PC-3 (cell line): ENCODE results near the gene LELP1. TPM values are rescaled to one million over a fixed set of nuclear protein-coding genes. Genes with fewer than 3 reads are reported as not detected.

ENCODE experiments used
- ATAC-seq: fragments of 200-7000 bp; cut with Tn5 transposase; 2 replicates; pipeline ENCODE4 v1.9.1; 2020; ENCODE audit warnings: mild to moderate bottlenecking, moderate library complexity
- BruUV-seq: library from RNA; stranded (reverse); fragments of 400-500 nt; replicated peaks from 2 replicates; lab custom pipeline; 2021; lab: Mats Ljungman, UMichigan
- CTCF ChIA-PET: fragments of 300-600 bp; sonication (Branson Sonifier 250); formaldehyde crosslinking; loops from one replicate; lab custom pipeline; 2022; ENCODE audit warnings: antibody characterized with exemption; lab: Charles Lee
- POLR2A ChIA-PET: fragments of 300-600 bp; sonication (Branson Sonifier 250); formaldehyde crosslinking; loops from one replicate; lab custom pipeline; 2022; ENCODE audit warnings: antibody characterized with exemption; ENCODE audit not compliant: unreplicated experiment; lab: Charles Lee
- DNase-seq: peaks from one replicate; pipeline ENCODE4 v3.0.0-alpha.2; 2015
- H2AFZ ChIP-seq: fragments of 300-600 bp; sonication (generic); 2 replicates; pipeline ENCODE4 v1.6.0; 2016; ENCODE audit warnings: antibody characterized with exemption, low read length
- H3F3A ChIP-seq: fragments of 300-600 bp; sonication (generic); one replicate; pipeline ENCODE4 v1.6.0; 2017; ENCODE audit warnings: antibody characterized with exemption, low read length, control low read depth, mild to moderate bottlenecking; ENCODE audit not compliant: unreplicated experiment
- H3K27ac ChIP-seq: fragments of 300-600 bp; sonication (generic); 2 replicates; pipeline ENCODE4 v1.5.1; 2016; ENCODE audit warnings: mild to moderate bottlenecking, low read length
- H3K27me3 ChIP-seq: fragments of 300-600 bp; sonication (generic); 2 replicates; pipeline ENCODE4 v1.6.1; 2016; ENCODE audit warnings: low read length, mixed read lengths
- H3K36me3 ChIP-seq: fragments of 300-600 bp; sonication (generic); 2 replicates; pipeline ENCODE4 v1.6.1; 2016; ENCODE audit warnings: low read depth, mixed run types, low read length, mixed read lengths
- H3K4me1 ChIP-seq: fragments of 300-600 bp; sonication (generic); 2 replicates; pipeline ENCODE4 v1.5.1; 2016; ENCODE audit warnings: low read length; ENCODE audit not compliant: insufficient read depth
- H3K4me2 ChIP-seq: fragments of 300-600 bp; sonication (generic); 2 replicates; pipeline ENCODE4 v1.6.0; 2016; ENCODE audit warnings: low read length
- H3K4me3 ChIP-seq: fragments of 300-600 bp; sonication (generic); 2 replicates; pipeline ENCODE4 v1.5.1; 2016; ENCODE audit warnings: mild to moderate bottlenecking, low read length, mixed read lengths
- H3K79me2 ChIP-seq: fragments of 300-600 bp; sonication (generic); 2 replicates; pipeline ENCODE4 v1.6.1; 2017; ENCODE audit warnings: low read length, mixed read lengths
- H3K9ac ChIP-seq: fragments of 300-600 bp; sonication (generic); 2 replicates; pipeline ENCODE4 v1.6.0; 2016; ENCODE audit warnings: mild to moderate bottlenecking, low read length
- H3K9me2 ChIP-seq: fragments of 300-600 bp; sonication (generic); replicated peaks from 2 replicates; pipeline ENCODE4 v1.6.1; 2016; ENCODE audit warnings: mixed run types, low read length, mixed read lengths
- H3K9me3 ChIP-seq: fragments of 300-600 bp; sonication (generic); 2 replicates; pipeline ENCODE4 v1.6.1; 2016; ENCODE audit warnings: low read length, mixed read lengths
- H4K20me1 ChIP-seq: fragments of 300-600 bp; sonication (generic); 2 replicates; pipeline ENCODE4 v1.6.1; 2016; ENCODE audit warnings: low read length, mixed read lengths
- CTCF ChIP-seq: fragments of 300-600 bp; sonication (generic); conservative IDR thresholded peaks from 2 replicates; pipeline ENCODE4 v1.5.1; 2017; ENCODE audit warnings: antibody characterized with exemption, low read depth, mild to moderate bottlenecking, low read length
- EZH2 ChIP-seq: fragments of 300-600 bp; sonication (generic); IDR thresholded peaks from one replicate; pipeline ENCODE4 v1.6.1; 2017; ENCODE audit warnings: antibody characterized with exemption, mild to moderate bottlenecking, low read length; ENCODE audit not compliant: unreplicated experiment
- EZH2phosphoT487 ChIP-seq: fragments of 300-600 bp; sonication (generic); IDR thresholded peaks from 2 replicates; pipeline ENCODE4 v1.6.1; 2018; ENCODE audit warnings: mild to moderate bottlenecking, antibody characterized with exemption, low read length, borderline replicate concordance
- intact Hi-C: fragments of 100-400 bp; cut with micrococcal nuclease; formaldehyde crosslinking; loops from 2 replicates; pipeline ENCODE4 v1.9.0; 2023
- total RNA-seq: library from RNA; depleted of rRNA; stranded (reverse); fragments of >200 nt; gene quantifications from 2 replicates; pipeline ENCODE4 v1.2.3, GENCODE V29; 2014

The LELP1 gene
- total RNA-seq, 1 experiment from 2014 or later = not detected

DNA sequence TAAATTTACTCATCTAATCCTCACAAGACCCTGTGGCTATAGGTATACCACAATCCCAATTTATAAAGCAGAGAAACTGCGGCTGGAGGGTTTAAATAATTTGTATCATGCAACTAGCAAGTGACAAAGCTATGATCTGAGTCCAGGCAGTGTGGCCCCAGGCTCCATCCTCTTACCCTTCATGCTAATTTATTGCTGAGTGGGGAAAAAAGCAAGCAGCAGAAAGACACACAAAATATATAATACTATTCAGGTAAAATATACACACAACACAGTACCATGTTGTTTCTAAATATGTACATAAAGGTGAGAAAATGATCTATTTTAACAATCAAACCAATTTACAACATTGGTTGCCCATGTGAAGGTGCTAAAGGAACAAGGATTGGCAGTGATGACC is 38.9 kb downstream of the LELP1 start:
- BruUV-seq = no TSS peak
- CTCF ChIA-PET = no interaction called here

DNA sequence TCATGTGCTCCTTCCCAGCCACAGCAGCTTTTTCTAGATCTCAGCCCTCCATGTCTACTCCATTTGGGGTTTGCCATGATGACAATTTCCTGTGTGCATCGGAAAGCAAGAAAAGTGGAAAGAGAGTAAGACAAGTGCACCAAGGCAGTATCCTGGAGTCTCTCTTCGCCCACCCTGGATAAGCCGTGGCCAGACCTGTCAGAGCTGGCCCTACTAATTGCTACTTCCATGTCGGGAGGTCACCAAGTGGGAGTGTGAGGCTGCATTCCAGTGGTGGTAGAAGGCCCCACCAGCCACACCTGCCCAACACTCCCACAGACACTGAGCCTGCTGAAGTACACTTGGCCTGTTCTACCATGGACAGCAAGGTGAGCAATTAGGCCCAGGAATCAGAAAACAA is 42.2 kb downstream of the LELP1 start:
- no TSS peak for BruUV-seq
- CTCF ChIA-PET = no interaction called here

More for the DNA sequence above, 38.9 kb downstream of the LELP1 start:
- no peak overlapping the region for H3K9ac ChIP-seq
- H3K36me3 ChIP-seq = no peaks in the 10 kb centered on the region
- no peak overlapping the region for H2AFZ ChIP-seq
- no peaks in the 10 kb centered on the region for H4K20me1 ChIP-seq
- H3F3A ChIP-seq = no peaks in the 10 kb centered on the region
- POLR2A ChIA-PET = no interaction called here
- no peak overlapping the region for H3K4me3 ChIP-seq
- intact Hi-C loops = no loop called here
- no peak overlapping the region for H3K27ac ChIP-seq
- H3K9me2 ChIP-seq = no peaks in the 10 kb centered on the region
- no peaks in the 10 kb centered on the region for H3K9me3 ChIP-seq
- peaks cover 41% of the 10 kb centered on the region for H3K27me3 ChIP-seq
- no peak for DNase-seq
- ATAC-seq = no peak
- no peak overlapping the region for H3K4me2 ChIP-seq
- no peaks in the 10 kb centered on the region for H3K4me1 ChIP-seq
- H3K79me2 ChIP-seq = no peaks in the 10 kb centered on the region
- TF ChIP-seq EZH2phosphoT487 (no peak), CTCF (no peak), EZH2 (no peak)

More for the DNA sequence above, 42.2 kb downstream of the LELP1 start:
- no peak for TF ChIP-seq EZH2phosphoT487
- no peak for TF ChIP-seq EZH2
- no peak for TF ChIP-seq CTCF
- Histone ChIP-seq H3K9me3 (no peaks in the 10 kb centered on the region), H3K9me2 (no peaks in the 10 kb centered on the region), H3K9ac (no peak overlapping the region), H3K27me3 (peaks cover 35% of the 10 kb centered on the region), H3K27ac (no peak overlapping the region), H4K20me1 (no peaks in the 10 kb centered on the region), H2AFZ (no peak overlapping the region), H3K36me3 (no peaks in the 10 kb centered on the region), H3K4me3 (no peak overlapping the region), H3K79me2 (no peaks in the 10 kb centered on the region), H3K4me1 (no peaks in the 10 kb centered on the region), H3F3A (no peaks in the 10 kb centered on the region), H3K4me2 (no peak overlapping the region)
- DNase-seq = no peak
- no peak for ATAC-seq
- POLR2A ChIA-PET = no interaction called here
- intact Hi-C loops = no loop called here
